Measurements from ENCODE around the gene NTRK3.

The NTRK3 gene

DNA sequence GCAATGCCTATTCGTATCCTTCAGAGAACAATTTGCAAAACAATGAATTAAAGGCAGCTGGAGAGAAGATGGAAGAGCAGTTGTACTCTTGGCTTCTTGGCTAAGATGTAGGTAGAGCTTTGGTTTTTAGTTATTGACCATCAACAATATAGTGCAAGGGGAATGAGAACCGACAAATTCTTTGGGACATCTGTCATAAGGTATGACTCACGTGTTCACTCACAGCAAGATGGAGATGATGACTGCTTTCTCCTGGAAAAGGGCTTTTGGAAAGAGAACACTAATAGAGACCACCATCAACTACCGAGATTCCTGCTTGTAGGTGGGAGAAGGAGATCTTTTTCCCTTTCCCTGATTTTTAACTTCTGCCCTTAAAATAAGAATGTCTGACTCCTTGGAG is 234.9 kb downstream of the NTRK3 start:
- DNase-seq, result no peak

DNA sequence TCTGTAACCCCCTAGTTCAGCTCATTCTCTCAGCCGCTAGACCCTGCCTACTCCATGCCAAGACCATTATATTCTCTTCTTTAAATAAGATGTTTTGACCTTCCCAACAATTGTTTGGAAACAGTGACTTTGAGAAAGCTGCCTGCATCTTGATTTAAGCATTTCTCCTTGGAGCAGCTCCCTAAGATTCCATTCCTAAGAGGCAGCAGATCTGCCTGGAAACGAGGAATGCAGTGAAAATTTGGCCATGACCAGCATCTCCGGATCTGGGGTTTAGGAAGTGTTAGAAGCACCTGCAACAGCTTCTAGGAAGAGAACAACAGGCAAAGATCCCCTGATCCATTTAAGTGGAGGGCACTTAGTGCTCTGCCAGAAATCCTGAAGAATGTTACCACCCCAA is 235.7 kb downstream of the NTRK3 start:
- DNase-seq, result no peak

DNA sequence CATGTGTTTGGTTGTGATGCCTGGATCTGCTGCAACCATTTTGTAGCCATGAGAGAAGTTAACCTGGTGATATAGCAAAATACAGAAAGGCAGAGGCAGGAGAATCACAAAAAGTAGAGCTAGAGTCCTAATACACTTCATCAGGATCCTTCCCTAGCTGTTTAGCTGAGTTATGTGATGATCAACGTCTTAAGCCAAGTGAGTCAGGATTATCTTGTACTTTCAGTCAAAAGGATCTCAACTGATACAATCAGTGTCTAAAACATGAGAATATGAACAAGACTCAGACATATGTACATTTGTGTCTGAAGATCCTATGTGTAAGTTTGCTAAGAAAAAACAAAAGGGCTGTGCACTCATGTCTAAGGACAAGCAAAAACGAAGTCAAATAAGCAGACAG is 236.9 kb downstream of the NTRK3 start:
- no peak for DNase-seq

DNA sequence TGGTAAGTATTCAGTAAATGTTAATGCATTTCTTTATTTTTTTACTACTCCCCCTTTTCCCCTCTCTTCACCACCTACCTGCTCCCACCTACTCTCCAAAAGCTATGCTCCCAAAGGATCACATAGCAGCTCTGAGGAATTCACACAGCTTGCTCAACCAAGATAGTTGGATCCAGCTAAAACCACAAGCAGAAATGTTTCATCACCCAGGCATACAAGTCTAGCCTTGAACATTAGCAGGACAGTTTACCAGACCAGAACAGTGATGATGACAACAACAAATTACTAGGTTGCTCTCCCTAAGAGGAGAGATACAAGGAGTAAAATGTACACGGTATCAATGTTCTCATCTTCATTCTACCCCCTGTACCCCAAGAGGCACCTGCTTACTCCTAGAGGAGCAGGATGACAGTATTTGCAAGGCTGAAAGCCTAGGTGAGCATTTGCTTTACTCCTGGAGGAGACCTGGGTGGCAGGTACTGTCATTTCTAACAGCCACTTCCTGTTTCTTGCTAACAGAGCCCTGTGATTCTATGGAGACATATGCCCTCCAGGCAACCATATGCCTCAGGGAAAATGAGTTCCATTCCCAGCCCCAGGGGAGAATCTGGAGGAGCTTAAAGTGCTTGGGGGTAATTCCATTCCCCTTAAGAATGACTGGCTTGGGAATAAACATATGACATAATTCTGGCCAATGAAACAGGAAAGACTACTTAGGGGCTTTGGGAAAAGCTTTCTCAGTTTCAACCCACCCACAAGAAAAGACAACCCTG is 237.5 kb downstream of the NTRK3 start:
- DNase-seq, result no peak

DNA sequence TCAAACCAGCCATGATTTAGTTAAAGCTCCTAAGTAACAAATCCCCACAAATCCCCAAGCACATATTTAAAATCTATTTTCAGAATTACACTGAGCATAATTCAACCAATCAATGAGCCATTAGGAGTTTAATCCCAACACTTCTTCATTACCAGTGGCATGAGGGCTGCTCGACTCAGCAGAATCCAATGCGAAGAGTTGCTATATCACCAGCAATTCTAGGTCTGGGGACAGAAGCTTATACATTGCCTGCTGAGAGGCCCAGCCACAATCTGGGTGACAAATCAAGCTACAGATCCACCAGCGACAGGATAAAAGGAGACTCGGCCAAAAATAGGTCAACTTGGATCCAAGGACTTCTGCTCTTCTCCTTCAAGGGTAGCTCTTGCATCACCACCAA is 238.8 kb downstream of the NTRK3 start:
- DNase-seq, result no peak

DNA sequence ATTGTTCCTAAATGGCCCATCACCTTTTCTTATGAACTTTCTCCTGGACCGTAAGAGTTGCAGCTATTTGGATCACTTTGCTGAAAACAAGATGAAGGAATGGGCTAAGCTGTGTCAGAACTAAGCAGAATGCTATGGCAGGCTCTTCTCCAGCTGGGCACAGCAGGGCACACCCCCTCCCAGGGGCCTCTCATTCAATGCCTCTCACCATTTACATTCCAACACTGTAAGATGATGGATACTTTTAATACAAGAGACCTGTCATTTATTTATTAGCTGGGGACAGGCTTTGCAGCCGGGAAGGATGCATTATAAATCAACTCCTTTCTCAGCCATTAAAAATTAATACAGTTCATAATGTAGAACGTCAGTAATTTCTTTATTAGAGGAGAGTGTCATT is 240.1 kb downstream of the NTRK3 start:
- DNase-seq, result no peak

DNA sequence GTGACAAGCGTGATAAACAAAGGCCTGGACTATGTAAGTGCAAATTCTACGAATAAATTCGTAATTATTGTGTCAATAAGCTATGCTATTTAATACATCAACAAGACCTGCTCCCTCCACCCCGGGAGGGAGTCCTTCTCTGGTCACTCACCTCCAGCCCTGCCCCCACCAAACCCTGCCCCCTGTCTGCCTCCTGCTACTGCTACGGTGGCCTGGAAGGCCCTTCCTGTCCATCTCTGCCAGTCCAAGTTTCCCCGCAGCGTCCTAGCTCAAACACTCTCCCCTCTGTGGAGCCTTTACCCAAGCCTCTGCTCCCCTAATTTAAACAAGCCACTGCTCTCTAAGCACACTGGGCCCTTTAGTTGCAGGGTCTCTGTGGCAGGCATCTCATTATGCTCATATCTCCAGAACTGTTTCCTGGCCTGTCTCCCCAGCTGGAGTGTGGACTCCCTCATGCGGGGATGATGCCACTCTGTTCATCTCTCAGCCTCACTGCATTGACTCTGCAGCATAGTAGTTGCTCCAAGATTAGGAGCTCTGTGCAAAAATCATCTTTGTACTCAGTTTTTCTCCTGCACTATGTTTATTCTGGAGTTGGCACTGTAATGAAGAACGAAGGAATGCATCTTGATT is 241.2 kb downstream of the NTRK3 start:
- no peak for DNase-seq

DNA sequence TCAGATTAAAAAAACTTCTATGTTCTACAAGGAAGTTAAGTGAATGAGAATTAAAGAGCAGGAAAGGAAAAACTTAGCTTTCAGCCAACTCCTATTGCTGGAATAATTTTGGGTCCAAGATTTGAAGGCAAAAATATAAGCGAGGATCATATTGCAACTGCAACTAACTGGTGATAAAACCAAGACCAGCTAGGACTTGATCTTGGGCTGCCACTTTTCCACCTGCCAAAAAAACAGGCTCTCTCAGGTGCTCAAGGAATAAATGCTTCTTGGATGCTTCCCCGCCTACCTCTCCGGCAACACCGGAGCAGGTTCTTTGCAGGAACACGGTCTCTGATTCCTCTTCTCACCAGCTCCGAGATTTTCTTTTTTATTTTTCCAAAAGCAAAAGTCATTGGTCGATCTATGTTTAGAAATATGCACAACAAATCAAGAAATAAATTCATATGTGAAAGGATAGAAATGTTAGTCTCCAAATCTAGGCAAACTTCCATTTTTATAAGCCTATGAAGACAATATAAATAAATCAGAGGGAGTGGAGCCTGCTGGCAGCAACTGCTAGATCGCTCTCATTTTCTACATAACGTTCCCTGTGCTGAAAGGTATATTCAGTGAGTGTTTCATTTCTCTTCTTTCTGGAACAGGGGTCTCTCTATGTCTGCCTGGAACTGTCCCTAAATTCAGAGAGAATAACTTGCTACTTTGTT is 241.9 kb downstream of the NTRK3 start:
- no peak for DNase-seq

DNA sequence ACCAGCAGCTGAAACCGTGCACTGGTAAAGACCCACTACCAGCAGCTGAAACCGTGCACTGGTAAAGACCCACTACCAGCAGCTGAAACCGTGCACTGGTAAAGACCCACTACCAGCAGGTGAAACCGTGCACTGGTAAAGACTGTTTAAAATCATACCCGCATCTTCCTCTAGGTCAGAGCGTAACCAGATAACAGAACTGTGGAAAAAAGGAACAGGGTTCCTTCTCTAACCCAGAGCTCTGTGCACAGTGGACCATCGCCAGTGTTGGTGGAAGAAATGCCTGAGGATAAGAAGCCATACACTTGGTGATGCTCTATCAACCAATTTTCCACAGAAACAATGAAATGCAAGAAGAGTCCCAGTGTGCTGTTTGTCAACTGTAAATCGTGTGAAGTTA is 243.4 kb downstream of the NTRK3 start:
- DNase-seq, result no peak

DNA sequence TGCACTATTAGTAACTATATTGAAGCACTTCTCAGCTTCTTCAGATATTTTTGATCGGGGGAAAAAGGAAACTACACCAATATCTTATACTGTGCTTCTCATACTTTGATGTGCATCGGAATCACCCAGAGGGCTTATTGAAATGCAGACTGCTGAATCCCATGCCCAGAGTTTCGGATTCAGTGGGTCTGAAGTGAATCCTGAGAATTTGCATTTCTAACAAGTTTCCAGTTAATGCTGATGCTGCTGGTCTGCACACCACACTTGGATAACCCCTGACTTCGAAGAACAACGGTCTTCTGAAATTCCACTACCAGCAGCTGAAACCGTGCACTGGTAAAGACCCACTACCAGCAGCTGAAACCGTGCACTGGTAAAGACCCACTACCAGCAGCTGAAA is 243.9 kb downstream of the NTRK3 start:
- no peak for DNase-seq

DNA sequence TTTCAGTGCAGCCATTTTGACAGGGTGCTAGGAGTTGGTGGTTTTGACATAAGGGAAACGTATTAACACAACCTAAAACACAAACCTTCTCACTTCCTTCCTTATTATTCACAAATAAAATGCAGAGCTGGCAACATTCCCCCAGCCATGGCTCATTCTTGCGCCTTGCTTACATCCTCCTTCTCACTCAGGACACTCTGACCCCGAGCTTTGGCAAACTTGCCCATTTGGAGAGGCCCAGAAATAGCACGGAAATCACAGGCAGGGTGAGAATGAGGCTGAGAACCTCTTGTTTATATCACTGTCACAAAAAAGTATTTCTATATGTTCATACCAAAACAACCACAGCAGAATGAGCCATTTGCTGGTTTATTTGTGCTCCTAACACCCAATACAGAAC is 244.3 kb downstream of the NTRK3 start:
- DNase-seq, result no peak

DNA sequence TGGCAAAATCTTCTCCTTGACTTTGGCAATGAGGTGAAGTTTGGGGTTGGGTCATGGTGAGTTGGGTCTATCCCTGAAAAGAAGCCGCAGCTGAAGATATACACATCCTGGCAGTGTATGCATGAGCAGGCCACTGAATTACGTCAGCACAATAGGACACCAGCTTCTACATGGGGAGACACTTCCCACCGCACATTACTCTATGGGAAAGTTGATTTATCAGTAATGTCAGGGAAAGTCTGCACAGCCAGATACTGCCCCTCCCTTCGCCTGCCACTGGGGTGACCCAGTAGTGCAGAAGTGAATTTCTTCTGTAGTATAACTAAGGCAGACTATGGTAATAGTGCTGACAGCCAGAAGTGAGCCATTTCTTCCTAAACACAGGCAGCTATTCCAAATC is 245.0 kb downstream of the NTRK3 start:
- no peak for DNase-seq

DNA sequence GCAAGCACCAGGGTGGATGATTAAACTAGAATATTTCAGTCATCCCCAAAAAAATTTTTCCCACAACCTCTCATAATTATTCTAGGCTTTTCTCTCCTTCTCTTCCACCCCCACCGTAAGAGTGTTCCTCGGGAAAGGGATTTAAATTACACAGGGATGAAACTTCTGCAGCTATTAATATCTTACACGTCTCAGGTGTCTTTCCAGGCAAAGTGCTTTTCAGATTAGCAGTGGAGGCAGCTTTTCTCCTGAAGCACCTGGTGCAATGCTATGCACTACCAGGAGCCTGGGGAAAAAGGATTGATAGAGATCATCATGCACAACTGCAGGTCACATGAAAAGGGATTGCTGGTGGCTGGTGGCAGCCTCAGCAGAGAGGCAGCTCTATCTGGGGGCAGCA is 250.4 kb downstream of the NTRK3 start:
- no peak for DNase-seq

DNA sequence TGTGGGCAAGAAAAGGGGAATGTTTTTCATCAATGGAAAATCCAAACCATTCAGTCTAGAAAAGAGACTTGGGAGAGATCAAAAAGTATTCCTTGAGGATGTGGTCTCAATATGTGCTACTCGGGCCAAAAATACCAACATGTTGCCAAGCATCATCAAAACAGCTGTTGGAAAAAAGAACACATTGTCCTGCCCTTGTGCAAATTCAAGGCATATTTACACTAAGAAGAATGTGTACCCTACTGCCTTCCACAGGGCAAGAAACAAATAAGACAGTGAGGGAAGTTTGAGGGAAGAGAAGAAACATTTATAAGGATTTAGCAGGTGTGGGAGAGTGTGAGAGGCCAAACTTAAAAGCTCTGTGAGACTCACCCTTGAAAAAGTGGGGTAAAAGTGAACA is 252.1 kb downstream of the NTRK3 start:
- DNase-seq, result no peak

DNA sequence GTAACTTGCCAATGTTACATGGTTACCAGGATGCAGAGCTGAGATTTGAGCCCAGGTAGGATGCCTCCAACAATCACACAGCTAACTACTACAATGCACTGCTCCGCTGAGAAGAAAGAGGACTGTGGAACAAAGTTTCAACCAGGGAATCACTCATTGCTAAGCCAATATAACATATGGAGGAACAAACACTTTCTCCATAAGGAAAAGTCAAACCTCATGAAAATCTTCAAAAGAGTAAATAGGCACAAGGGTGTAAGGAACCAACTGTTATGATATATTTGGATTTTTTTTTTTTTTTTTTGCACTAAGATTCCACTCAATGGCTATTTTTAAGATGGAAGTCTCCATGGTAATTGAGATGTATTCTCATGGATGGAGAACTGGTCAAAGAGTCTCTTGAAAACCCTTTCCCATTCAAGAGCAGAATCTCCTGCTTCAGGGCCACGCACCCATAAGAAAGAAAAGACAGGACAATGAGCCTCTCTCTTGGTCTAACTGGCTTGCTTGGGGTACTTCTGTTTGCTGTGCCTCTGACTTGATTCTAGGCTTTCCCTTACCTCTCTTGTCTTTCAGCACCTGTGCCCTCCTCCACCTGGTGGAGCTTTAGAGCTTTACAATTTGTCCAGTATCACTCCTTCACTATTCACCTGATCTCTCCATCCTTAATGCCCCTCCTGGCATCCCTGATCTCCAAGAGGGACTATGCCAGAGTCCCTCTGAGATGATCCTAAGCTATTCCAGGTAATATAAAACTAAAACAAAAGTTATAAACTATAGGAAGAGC is 252.8 kb downstream of the NTRK3 start:
- DNase-seq, result no peak

DNA sequence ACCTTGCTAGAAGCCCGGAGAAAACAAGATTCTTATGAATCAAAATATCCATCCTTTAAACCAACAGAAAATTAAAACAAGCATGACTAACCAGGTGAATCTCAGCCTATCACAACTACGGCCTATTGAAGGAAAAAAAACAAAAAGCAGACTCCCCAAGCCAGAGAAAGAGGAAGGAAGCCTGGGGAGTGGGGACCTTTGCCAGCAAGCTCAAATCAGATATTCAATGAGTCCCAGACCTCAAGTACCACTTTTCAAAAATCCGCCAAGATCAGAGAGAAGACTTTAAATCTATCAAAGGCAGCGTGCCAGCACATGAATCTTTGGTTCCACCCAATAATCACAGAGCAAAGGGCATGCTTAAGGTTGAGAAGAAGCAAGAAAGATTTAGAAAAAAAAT is 253.8 kb downstream of the NTRK3 start:
- DNase-seq, result no peak

DNA sequence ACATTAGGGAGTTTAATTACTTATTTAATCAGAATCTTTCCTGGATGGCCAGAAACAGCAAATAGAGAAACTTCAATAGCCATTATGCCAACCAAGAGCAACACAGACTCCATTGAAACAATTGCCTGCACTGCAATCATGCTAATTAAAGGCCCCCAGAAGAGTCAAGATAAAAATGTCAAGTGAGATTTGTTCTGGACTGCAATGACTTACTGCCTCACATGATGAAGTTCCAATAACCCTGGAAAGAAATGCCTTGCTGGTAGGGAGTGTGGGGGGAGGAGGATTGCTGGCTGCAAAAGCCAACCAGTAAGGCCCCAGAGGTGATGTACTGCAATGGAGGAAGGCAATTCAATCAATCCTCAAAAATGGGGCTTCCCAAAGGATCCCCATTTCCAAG is 257.9 kb downstream of the NTRK3 start:
- no peak for DNase-seq

DNA sequence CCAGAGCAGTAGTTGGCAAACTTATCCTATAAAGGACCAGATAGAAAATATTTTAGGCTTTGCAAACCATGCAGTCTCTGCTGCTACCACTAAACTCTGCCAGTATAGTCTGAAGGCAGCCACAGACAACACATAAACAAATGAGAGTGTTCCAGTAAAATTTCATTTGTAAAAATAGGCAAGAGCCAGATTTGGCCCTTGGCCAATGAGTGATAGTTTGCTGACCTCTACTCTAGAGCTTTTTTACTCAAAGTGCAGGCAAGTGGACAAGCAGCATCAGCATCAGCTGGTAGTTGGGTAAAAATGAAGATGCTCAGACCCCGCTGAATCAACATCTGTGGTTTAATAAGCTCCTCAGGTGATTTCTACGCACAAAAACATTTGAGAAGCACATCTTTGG is 269.8 kb downstream of the NTRK3 start:
- DNase-seq, result no peak

DNA sequence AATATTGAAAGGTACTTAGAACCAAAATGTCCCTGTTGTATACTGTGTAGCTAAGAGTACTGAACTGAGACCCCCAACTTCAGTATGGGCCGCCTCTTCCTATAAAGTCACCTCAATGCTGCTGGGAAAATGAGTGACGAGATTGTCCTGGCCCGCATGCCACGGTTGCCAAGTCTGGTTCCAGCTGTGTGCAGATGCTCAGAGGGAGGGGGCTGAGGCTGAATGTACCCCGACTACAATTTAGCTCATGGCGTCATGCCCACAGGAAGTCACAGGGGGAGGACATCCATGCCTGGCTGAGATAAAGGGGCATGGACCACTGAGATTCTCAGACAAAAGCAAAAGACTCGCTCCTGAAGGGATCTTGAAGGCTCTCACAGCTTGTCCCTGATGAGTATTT is 271.1 kb downstream of the NTRK3 start:
- DNase-seq, result no peak

DNA sequence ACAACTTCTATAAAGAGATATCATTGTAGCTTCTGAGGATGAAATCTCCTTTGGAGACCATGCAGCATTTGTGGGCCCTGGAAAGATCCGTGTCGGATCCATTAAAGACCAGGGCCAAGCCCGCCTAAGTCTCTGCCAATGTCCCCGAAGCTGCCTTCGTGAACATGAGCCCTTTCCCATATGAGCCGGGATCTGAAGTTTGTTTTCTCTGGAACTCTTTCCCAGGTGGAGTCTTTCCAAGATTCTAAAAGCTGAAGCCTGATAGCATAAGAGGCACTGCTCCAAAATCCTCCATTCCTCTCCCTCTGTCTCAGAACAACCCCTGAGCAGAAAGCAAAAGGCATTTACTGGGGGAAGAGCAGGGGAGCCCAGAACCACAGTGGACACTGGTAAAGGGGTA is 274.6 kb downstream of the NTRK3 start:
- no peak for DNase-seq

DNA sequence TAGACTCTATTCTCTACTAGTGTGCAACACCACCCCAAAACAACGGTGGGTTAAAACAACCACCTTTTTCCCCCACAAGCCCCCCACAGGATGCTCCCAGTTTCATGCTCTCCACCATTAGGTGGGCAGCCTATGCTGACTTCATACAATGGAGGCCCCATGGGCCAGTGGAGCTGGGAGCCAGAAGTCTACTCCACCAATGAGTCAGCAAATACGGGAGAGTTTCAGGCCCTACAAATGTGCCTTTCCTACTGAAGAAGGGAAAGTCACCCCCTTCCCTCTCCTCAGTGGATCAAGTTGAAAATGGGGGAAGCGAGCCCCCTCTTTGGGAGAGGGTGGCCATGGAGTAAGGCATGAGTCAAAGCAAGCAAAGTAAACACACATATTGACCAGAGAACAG is 278.6 kb downstream of the NTRK3 start:
- no peak for DNase-seq

DNA sequence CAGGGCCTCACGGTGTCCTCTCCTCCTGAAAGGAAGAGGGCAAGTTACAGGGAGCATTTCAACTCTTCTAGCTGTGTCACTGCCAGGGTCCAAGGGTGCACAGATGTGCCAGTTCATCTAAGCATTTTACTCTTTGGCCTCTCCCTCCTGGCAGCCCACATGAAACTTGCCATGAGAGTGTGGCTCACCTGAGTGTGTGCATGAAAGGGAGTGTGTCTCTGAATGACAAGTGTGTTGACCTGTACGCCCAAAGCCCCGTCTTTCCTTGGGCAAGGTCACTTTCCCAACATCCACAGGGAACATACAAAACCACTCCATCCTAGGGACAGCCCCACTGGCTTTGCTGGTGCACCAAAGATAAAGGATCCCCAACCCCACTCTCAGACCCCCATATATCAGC is 280.0 kb downstream of the NTRK3 start:
- DNase-seq, result no peak

DNA sequence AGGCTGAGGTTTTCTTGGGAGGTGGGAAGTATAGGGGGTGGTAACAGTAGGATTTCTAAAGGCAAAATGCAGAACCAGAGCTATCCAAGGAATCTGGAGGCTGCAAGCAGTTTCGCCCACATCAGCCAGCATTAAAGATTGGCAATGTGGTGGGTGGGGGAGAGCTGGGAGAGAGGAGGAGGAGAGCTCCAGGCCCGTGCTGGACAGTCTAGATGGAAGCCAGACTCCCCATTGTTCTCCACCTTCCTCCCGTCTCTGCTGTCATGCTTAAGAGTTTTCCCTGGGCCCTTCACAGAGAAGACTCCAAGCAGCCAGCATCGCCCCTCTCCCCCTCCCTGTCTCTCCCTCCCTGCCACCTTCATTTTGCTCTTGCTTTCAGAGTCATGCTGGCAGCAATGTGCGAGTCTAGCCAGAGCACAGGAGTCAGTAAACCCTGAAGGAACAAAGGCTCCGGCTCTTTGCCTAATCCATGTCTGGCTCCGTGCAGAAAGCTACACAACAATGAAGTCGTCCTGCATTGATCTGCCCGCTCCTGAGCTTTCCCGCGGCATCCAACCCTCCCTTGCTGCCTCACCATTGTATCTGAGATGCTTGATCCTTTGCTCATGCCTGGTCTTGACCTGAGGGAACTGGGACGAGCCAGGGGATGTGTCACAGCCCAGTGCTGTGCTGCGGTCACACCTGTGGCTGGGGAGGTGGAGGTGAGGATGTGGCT is 282.9 kb downstream of the NTRK3 start:
- DNase-seq, result no peak

Data from activated CD4-positive, alpha-beta T cell treated with anti-CD3 and anti-CD28 coated beads for 48 hours (primary cell).